Skin epidermis (tissue), 12 donors: ENCODE data around the gene PLXNA2.

Experiments
- H3K27ac ChIP-seq, 21 experiments: fragments of 200-600 bp; sonication (generic) in 11 of 21; one replicate each; pipeline ENCODE4 v1.5.0; 2020; ENCODE audit warnings: mild to moderate bottlenecking in 3 of 21, inconsistent platforms in 2 of 21, moderate library complexity in 2 of 21
- H3K4me3 ChIP-seq, 7 experiments: fragments of 200-600 bp; sonication (generic) in 2 of 7; one replicate each; pipeline ENCODE4 v1.5.0; 2020; ENCODE audit warnings: inconsistent platforms in 2 of 7, mild to moderate bottlenecking in 2 of 7, moderate library complexity in 1 of 7

PLXNA2 gene

GRCh38 chr1:208173749-208174148 lies 70.4 kb downstream of the PLXNA2 start:
- no peak overlapping the region for H3K4me3 ChIP-seq
- H3K27ac ChIP-seq, result no peak overlapping the region

- Histone ChIP-seq H3K27ac (no peak overlapping the region), H3K4me3 (no peak overlapping the region)
Measured at GRCh38 chr1:208172423-208173145, 71.6 kb downstream of the PLXNA2 start.

GRCh38 chr1:208171616-208172422 lies 72.4 kb downstream of the PLXNA2 start:
- H3K4me3 ChIP-seq, result no peak overlapping the region
- H3K27ac ChIP-seq, result no peak overlapping the region

DNA sequence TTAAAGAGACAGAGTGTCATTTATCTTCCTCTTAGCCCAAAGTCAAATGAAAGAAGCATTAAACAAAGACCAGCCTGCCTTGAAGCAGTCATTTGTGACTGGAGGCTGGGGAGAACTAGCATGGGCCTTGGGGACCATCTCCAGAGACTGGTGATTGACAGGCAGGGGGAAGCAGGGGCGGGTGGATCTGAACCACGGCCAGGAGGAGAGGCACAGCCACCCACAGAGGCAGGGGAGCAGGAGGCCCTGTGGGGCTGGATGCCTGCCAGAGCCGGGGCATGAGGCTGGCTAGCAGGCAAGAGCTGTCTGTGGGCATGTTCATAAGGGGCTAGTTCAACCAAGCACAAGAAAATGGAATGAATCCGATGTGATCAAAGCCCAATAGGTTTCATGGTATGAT lies 73.9 kb downstream of the PLXNA2 start:
- Histone ChIP-seq H3K27ac (peak overlapping the region in 1 of 21 experiments; percentile 41), H3K4me3 (no peak overlapping the region)

GRCh38 chr1:208169081-208169879 lies 74.9 kb downstream of the PLXNA2 start:
- no peak overlapping the region for H3K27ac ChIP-seq
- no peak overlapping the region for H3K4me3 ChIP-seq

DNA sequence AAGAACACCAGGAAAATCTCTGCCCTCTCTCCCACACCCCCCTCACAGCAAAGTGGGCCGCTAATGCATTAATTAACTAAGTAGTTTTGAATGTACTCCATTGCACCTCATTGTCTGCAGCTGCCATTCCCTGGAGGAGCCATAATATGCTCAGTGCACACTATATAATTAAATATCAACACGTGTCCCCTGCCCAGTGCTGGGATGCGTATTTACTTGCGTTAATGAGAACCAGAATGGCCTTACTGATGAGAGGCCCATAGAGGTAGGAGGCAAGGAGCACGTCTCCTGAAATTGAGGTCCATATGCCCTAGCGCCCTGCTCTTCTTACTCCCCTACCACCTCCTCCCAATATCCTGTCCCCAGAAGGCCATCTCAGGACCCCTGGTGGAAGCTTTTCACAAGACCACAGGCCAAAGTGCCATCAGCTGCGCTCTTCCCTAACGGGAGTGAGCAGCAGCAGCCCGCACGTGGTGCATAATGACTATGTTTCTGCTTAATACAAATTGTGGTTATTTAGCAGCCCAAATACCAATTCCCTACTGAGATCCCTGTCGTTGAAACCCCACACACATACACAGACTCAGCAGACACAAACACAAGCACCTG lies 76.8 kb downstream of the PLXNA2 start:
- H3K27ac ChIP-seq, result peak overlapping the region in 1 of 21 experiments; percentile 66
- no peak overlapping the region for H3K4me3 ChIP-seq

GRCh38 chr1:208166340-208167138 lies 77.6 kb downstream of the PLXNA2 start:
- Histone ChIP-seq H3K4me3 (no peak overlapping the region), H3K27ac (peak overlapping the region in 3 of 21 experiments; percentile 15 to 66 (median 33))

- no peak overlapping the region for H3K4me3 ChIP-seq
- H3K27ac ChIP-seq, result peak overlapping the region in 4 of 21 experiments; percentile 11 to 34 (median 33)
Measured at GRCh38 chr1:208165659-208166058, 78.5 kb downstream of the PLXNA2 start.

DNA sequence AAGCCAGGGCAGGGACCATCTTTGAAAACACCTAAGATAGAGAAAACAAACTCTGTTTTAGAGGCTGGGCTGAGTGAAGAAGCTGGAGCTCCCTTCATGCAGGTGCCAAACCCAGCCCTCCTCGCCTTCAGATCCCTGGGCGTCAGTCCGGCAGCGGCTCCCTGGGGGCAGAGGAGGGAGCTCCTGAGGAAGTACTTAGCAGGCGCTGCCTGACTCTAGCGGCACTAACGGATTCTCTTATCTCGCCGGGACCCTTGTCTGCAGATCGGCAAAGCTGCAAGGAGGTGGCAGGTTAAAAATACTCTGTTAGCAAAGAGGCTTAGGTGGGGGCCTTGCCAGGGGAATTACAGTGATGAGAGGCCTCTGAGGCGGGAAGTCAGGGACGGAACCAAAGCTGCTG lies 79.6 kb downstream of the PLXNA2 start:
- Histone ChIP-seq H3K27ac (no peak overlapping the region), H3K4me3 (no peak overlapping the region)

- Histone ChIP-seq H3K27ac (no peak overlapping the region), H3K4me3 (no peak overlapping the region)
Measured at GRCh38 chr1:208163539-208163938, 80.6 kb downstream of the PLXNA2 start.

- Histone ChIP-seq H3K27ac (no peak overlapping the region), H3K4me3 (no peak overlapping the region)
Measured at GRCh38 chr1:208162903-208163302, 81.3 kb downstream of the PLXNA2 start.

DNA sequence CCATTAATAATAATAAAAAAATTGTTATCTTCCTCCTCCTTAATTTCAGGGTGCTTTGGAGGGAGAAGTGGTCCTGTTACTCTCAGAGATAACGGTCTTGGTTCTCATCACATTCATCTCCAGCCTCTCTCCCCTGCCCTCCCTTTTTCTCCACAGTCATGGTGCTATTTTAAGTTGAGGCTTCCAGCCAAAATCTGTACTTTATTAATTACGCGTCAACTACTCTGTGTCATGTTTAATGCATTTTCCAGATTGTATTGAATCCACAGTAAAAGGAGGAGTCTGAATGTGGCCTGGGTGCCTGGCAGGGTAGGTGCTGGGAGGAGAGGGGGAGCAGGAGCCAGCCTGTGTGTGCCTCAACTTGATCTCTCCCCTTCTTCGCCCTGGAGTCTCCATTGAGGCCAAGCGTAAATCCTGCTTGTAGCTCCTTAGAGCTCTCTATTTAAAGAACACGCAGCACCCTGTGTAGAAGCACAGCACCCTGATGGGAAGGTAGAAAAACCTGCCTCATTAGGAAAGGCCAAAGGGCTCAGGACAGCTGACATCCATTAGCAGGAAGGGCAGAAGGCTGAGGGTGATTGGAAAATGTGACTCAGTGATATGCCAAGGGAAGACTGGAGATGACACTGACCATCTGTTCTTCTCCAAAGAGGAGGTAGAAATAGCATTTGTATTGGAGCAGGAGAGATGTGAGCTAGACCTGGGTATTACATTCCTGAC lies 82.4 kb downstream of the PLXNA2 start:
- Histone ChIP-seq H3K4me3 (no peak overlapping the region), H3K27ac (peak overlapping the region in 5 of 21 experiments; percentile 7 to 29 (median 25))

- peak overlapping the region in 4 of 21 experiments; percentile 23 to 37 (median 29) for H3K27ac ChIP-seq
- H3K4me3 ChIP-seq, result no peak overlapping the region
Measured at GRCh38 chr1:208161005-208161404, 83.2 kb downstream of the PLXNA2 start.

- no peak overlapping the region for H3K27ac ChIP-seq
- no peak overlapping the region for H3K4me3 ChIP-seq
Measured at GRCh38 chr1:208160259-208160819, 83.8 kb downstream of the PLXNA2 start.

DNA sequence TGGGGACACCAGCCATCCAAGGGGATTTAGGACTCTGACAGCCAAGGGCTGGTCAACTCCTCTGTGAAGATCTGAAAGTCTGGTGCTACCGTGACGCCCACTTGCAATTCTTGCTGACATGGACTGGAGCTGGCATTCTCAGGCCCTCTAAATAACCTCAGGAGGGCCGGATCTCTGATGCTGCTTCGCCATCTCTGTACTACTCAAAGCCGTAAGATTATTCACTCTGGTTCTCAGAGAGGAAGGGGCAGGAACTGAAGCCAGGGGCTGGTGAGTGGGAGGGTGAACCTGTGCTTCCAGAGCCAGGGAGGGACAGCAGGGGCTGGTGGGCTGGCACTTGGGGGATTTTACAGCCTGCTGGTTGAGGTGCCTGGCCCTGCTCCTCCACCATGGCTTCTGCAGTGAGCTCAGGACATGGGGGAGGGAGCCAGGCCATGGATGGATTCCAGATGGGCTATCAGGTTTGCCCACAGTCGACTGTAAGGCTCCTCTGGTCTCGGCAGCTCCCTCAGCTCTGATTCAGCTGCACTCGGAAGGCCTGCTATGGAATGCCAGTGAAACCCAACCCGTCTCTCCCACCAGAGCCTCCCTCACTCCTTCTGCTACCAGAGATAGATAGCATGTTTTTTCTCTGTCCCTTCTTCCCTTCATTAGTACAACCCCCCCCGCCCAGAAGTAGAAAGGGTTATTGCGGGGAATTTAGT lies 84.5 kb downstream of the PLXNA2 start:
- H3K27ac ChIP-seq, result peak overlapping the region in 1 of 21 experiments; percentile 27
- no peak overlapping the region for H3K4me3 ChIP-seq

GRCh38 chr1:208158640-208159554 lies 85.3 kb downstream of the PLXNA2 start:
- no peak overlapping the region for H3K27ac ChIP-seq
- no peak overlapping the region for H3K4me3 ChIP-seq
